HepG2 (cell line): ENCODE data around the gene PODXL2.

ENCODE experiments used
- ATF3 ChIP-seq: sonication (generic); formaldehyde crosslinking; IDR thresholded peaks from 2 replicates; pipeline ENCODE4 v1.4.0; 2020; ENCODE audit warnings: missing genetic modification reagents
- BCL6 ChIP-seq: IDR thresholded peaks from 2 replicates; pipeline ENCODE4 v1.6.1; 2016; ENCODE audit warnings: missing genetic modification reagents, missing compliant biosample characterization
- E2F1 ChIP-seq: sonication (generic); formaldehyde crosslinking; IDR thresholded peaks from 2 replicates; pipeline ENCODE4 v1.5.0; 2020; ENCODE audit warnings: missing genetic modification reagents
- MTF1 ChIP-seq: sonication (generic); formaldehyde crosslinking; IDR thresholded peaks from 2 replicates; pipeline ENCODE4 v1.5.0; 2020; ENCODE audit warnings: missing genetic modification reagents
- TCF7 ChIP-seq: sonication (generic); IDR thresholded peaks from 2 replicates; pipeline ENCODE4 v1.6.1; 2016; ENCODE audit warnings: antibody characterized with exemption, low read depth
- ZNF724P ChIP-seq: sonication (generic); formaldehyde crosslinking; IDR thresholded peaks from 2 replicates; pipeline ENCODE4 v1.8.0; 2022; ENCODE audit warnings: missing genetic modification reagents, borderline replicate concordance

DNA sequence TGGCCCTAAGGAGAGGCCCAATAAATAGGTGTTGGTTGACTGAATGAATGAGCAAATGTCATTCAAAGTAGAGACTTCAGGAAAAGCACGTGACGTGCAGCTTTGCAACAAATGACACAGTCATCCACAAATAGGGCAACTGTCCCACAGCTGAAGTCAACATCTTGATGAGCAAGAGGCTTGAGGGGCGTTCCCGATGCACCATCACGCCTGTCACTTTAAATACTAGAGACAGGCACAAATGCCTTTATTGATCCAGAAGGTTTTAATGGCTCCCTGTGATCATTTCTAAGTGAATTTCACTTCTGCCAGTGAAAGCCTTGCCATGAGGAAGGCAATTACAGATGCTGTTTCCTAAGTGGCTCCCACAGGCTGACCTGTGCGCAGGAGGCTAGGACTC, 87.4 kb downstream of the PODXL2 start:
- TF ChIP-seq TCF7 (no peak), BCL6 (no peak), E2F1 (no peak), ATF3 (CRISPR knock-in tag) (no peak), MTF1 (CRISPR knock-in tag) (no peak), ZNF724P (CRISPR knock-in tag) (no peak)
